Myocyte (in vitro differentiated cells): Measurements from ENCODE around the gene NUAK2. TPM values are rescaled to one million over a fixed set of nuclear protein-coding genes. Genes with fewer than 3 reads are reported as not detected.
A peak's percentile ranks its signal among the peaks of the same experiment; 100 is the strongest.
"Not testable (repeated sequence)": the region's sequence is repeated elsewhere in the genome, so short reads cannot be mapped to it uniquely, and the experiment has no call there.

ENCODE experiments used
- DNase-seq: peaks from one replicate; pipeline ENCODE4 v3.0.0-alpha.2; 2012; ENCODE audit warnings: low read depth
- polyA plus RNA-seq: library from polyadenylated mRNA; unstranded; fragments of >200 nt; gene quantifications from one replicate; pipeline ENCODE4 v1.2.1, GENCODE V29; 2012; ENCODE audit warnings: missing spikeins
- total RNA-seq: library from RNA; depleted of rRNA; stranded (reverse); fragments of >200 nt; gene quantifications from 2 replicates; pipeline ENCODE4 v1.2.3, GENCODE V29; 2014

The NUAK2 gene
- total RNA-seq = 0.70 and 0.88 TPM in 2 replicates
- 1.0 TPM for polyA plus RNA-seq

GRCh38 chr1:205321162-205321958 is at the start of gene NUAK2:
Gene NUAK2 (minus strand): TSS chr1:205321745. CDS start chr1:205321628, 117 bp downstream.
- peak; percentile 85 for DNase-seq

GRCh38 chr1:205370780-205371179 is 49.2 kb upstream of the NUAK2 start:
- DNase-seq = no peak

DNA sequence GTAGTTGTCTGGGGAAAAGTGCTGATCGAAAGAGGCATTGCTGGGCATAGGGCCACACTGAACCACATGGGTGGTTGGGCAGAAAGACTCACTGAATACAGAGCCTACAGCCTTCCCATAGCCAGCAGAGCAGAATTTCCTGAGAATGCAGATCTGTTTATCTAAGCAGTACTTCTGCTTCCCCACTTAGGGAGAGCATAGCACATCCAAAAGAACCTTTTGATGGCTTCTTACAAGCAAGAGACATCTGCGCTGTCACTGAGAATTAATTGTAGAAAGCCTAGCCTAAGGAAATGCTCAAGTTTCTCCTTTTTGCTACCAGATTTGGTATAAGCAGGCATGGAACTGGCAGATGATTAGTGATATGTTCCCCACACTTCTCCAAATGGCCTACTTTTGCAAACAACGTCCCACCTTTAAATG is 48.2 kb upstream of the NUAK2 start:
- DNase-seq = no peak

GRCh38 chr1:205368478-205368877 is 46.9 kb upstream of the NUAK2 start:
- no peak for DNase-seq

DNA sequence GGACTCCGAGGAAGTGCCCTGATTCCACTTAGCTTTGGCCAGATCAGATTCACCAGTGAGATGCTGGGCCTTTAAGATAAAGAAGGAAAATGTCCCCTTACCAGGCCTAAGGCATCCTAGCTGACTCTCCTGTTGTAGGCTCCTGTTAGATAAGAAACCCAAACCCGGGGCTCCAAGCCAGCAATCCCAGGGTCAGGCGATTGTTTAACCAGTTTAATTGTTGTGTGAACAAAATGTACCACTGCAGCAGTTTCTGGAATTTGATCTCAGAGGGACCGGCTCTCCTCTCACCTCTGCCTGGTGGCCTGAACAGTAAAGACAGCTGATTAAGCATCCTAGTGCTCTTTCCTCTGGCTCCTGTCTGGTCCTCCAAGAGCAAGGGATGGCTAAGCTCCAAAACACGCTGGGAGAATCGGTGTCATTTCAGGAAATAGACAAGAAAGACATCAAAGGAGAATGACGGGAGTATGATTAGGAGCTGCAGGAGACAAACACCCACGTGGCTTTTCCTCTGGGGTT is 44.5 kb upstream of the NUAK2 start:
- DNase-seq = no peak

DNA sequence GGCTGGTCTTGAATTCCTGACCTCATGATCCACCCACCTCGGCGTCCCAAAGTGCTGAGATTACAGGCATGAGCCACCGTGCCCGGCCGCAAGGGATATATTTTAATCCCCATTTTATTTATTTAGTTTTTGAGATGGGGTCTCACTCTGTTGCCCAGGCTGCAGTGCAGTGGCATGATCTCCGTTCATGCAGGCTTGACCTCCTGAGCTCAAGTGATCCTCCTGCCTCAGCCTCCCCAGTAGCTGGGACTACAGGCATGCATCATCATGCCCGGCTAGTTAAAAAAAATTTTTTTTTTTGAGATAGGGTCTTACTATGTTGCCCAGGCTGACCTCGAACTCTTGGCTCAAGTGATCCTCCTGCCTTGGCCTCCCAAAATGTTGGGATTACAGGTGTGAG is 43.5 kb upstream of the NUAK2 start:
- not testable (repeated sequence) for DNase-seq

- DNase-seq = no peak
Observed at GRCh38 chr1:205360891-205361290, 39.3 kb upstream of the NUAK2 start.

GRCh38 chr1:205359771-205360565 is 38.4 kb upstream of the NUAK2 start:
- DNase-seq = no peak

DNA sequence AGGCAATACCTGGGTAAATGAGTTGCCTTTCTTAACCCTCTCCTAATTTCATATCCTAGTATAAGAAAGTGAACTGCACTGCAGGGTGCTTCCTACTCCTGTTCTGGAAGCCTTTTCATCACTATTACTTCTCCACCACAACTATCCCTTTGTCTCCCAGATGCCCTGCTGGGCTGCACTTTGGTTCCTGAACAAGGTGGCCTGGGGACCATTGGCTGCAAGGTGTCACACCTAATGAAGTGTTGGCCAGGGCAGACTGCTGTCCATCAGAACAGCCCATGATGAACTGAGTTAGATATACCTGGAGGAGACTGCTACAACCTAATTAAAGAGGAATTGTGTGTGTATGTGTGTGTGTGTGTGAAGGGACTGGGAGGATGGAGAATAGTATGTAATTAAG is 37.0 kb upstream of the NUAK2 start:
- DNase-seq = no peak

DNA sequence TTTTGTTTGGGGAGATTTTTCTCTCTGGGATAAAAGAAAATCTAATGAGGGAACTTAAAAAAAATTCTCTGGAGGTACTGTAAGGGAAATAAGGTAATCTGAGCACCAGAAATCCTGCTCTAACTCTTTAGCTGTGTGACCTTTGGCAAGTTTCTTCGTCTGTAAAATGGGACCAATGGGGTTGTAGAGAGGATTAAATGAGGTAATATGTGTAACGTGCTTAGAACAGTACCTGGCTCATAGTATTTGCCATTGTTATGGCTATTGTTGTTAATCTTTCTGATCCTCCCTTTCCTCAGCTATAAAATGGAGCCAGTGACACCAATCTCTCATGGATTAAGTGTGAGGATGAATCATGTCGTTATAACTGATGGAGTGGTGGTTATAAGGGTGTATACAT is 36.0 kb upstream of the NUAK2 start:
- no peak for DNase-seq

GRCh38 chr1:205356440-205357139 is 35.0 kb upstream of the NUAK2 start, which contains the start of gene KLHDC8A:
Gene KLHDC8A (minus strand): TSS chr1:205356922. CDS start chr1:205343604, 13,318 bp downstream.
- DNase-seq = no peak

DNA sequence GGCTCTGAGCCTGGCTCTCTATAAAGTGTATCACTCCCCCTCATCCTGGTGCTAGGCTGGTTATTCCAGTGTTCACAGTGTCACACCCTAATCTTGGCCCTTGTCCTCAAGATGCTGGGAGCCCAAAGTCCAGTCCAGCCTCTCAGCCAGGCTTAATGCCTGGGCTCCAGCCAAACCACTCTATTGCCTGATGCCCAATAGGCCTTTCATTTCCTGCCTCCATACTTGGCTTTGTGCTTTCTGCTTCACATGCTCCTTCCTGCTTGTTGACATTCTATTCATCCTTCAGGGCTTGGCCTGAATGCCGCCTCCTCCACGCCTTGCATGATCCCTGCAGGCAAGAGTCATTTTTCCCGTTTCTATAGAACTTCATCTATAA is 33.5 kb upstream of the NUAK2 start:
- peak; percentile 27 for DNase-seq

- peak; percentile 68 for DNase-seq
Observed at GRCh38 chr1:205354259-205355074, 32.9 kb upstream of the NUAK2 start.

DNA sequence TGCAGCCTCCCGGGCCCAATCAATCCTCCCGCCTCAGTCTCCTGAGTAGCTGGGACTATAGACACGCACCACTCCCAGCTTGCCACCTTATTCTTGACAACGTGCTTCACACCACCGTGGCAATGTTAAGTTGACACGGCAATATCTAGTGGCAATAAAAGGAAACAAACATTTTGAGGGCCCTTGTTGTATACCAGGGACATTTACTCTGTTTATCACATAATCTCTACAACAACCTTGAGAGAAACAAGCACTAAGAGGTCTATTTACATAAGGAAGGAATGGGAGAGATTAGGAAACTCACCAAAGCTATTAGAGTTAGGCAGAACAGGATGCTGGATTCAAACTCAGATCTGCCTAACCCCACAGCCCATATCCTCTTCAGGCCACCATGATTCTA is 32.1 kb upstream of the NUAK2 start:
- no peak for DNase-seq

GRCh38 chr1:205353191-205353590 is 31.6 kb upstream of the NUAK2 start:
- no peak for DNase-seq

GRCh38 chr1:205351984-205352713 is 30.6 kb upstream of the NUAK2 start:
- DNase-seq = no peak

DNA sequence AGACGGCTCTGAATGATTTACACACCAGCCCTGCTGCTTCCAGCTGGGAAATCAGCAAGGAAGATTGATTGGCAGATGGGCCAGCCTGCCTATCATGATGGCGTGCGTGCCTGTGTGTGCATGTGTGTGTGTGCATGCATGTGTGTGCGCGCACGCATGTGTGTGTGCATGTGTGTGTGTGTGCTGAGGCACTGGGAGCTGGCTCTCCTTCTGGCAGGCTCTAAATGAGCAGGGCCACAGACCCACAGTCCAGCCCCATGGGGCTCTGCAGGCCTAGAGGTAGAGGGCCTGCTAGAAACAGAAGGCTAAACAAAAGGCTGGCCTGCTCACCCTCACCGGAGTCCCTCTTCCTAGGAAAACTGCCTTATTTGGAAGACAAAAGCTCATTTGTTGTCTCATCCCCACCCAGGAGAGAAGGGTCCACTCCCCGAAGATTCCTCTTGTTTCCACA is 29.2 kb upstream of the NUAK2 start:
- DNase-seq = no peak

DNA sequence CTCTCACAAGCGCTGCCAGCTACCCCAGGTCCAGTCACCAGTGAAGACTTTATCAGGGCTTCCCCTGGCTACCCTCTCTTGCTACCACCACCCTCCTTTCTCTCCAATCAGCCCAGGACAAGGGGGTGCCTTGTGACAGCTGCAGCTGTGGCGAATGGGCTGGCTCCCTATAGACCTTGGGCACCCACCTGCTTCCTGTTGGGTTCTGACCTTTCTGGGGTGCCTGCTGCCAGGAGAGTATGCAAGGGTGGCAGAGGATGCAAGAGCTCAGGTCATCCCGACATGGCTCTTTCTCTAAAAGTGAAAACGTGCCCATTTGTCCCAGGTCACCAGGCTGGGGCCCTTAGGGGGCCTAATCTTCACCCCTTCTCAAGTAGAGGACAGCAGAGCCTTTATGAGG is 28.6 kb upstream of the NUAK2 start:
- DNase-seq = no peak

DNA sequence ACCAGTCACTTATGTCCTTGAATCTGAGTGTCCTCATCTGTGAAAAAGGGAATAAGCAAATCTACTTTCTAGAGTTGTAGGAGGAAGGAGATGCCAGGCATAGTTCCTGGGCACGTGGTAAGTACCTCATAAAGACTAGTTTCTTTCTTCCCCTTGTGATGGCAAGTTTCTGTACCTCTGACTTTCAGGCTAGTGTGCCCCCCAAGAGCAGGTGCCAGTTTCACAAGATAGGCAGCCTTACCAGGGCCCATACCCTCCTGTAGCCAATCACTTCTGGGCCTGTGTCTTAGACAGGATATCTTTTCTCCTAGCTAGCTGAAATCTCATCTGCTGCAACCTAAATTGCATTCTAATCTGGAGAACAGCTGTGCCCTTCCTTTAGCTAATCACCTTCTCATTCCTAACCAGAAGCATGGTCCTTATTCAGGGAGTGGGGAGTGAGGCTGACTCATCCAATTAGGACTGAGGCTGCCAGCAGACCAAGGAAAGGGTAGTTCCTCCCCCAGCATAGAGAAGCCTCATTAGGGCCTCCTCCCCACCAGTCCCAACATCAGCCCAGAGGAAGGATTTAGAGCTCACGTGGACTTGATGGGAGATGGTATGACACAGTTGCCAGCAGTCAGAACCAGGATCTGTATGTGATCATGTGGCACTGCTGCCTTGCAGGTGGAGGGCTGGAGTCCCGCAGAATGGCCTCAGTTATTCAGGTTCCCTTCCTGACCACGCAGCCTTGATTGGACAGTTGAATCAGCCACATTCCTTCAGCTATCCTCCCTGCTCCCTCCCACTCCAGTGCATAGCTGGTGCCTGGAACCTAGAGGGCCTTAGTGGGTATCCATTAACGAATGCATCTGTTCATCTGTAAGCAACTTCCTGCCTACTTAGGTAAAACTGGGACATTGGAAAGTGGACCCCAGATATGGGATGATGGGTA is 27.3 kb upstream of the NUAK2 start:
- no peak for DNase-seq
